Esophagus (tissue), 2 donors: ENCODE data around the gene MANF. TPM values are rescaled to one million over a fixed set of nuclear protein-coding genes. Genes with fewer than 3 reads are reported as not detected.
A peak's percentile ranks its signal among the peaks of the same experiment; 100 is the strongest.
"Not testable (repeated sequence)": the region's sequence is repeated elsewhere in the genome, so short reads cannot be mapped to it uniquely, and the experiment has no call there.

Experiments
- H3K27ac ChIP-seq, 2 donors: one replicate each; pipeline ENCODE4 v1.5.1; 2013; ENCODE audit warnings: low read depth in 2 of 2, mild to moderate bottlenecking in 2 of 2, inconsistent platforms in 1 of 2, low read length in 1 of 2, moderate library complexity in 1 of 2
- H3K27me3 ChIP-seq, 2 donors: one replicate each; pipeline ENCODE4 v1.6.1; 2013; ENCODE audit warnings: low read length in 2 of 2, control low read depth in 1 of 2, mild to moderate bottlenecking in 1 of 2; ENCODE audit not compliant: insufficient read depth in 2 of 2, control insufficient read depth in 1 of 2
- H3K36me3 ChIP-seq, 2 donors: one replicate each; pipeline ENCODE4 v1.6.1; 2013; ENCODE audit warnings: low read length in 1 of 2; ENCODE audit not compliant: control insufficient read depth in 2 of 2, insufficient read depth in 2 of 2
- H3K4me1 ChIP-seq, 2 donors: one replicate each; pipeline ENCODE4 v1.6.1; 2013; ENCODE audit warnings: low read length in 1 of 2; ENCODE audit not compliant: control insufficient read depth in 2 of 2, insufficient read depth in 2 of 2
- H3K4me3 ChIP-seq, 2 donors: one replicate each; pipeline ENCODE4 v1.5.1; 2013; ENCODE audit warnings: low read length in 2 of 2, mild to moderate bottlenecking in 2 of 2, low read depth in 1 of 2, moderate library complexity in 1 of 2
- H3K9me3 ChIP-seq, 2 donors: one replicate each; pipeline ENCODE4 v1.6.1; 2013; ENCODE audit warnings: mild to moderate bottlenecking in 2 of 2, low read depth in 1 of 2, low read length in 1 of 2, moderate library complexity in 1 of 2; ENCODE audit not compliant: control insufficient read depth in 2 of 2, insufficient read depth in 1 of 2
- WGBS, 2 donors: extraction: QIAGEN DNeasy Blood & Tissue Kit; methylation state at CpG; one replicate each; pipeline ENCODE4 v1.1.7; 2013; 5-methylcytosine and 5-hydroxymethylcytosine counted together
- polyA plus RNA-seq, 2 donors: library from polyadenylated mRNA; stranded (reverse); fragments of 200-250 nt; gene quantifications; one replicate each; pipeline ENCODE4 v1.2.3, GENCODE V29; 2013
- donor health status: healthy with polysubstance abuse.
- donor health status: Bipolar disorder and iron deficiency.

Gene MANF
- polyA plus RNA-seq, 2 donors, result 31.2 to 82.3 TPM

DNA sequence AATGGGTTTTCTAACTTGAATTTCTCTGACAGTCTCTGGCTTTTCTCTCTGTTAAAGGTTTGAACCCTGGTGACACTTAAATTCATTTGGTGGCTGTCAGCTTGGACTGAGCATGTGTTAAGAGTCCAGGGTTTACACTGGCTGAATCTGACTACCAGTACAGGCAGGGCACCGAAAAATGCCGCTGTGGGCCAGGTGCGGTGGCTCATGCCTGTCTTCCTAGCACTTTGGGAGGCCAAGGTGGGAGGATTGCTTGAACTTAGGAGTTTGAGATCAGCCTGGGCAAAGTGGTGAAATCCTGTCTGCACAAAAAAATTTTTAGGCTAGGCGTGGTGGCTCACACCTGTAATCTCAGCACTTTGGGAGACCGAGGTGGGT is 1.8 kb downstream of the MANF start:
- Histone ChIP-seq H3K27me3 (no peaks in the 10 kb centered on the region), H3K4me1 (peaks cover 8 to 16% of the 10 kb centered on the region in 2 donors), H3K9me3 (no peaks in the 10 kb centered on the region), H3K36me3 (peaks cover 0 to 3% of the 10 kb centered on the region in 2 donors), H3K27ac (peak overlapping the region; percentile 0 to 76), H3K4me3 (peak overlapping the region in 1 of 2 donors; percentile 80)
- WGBS, 2 donors, result 76 to 83% methylated on average over 5 of the region's 5 CpGs

DNA sequence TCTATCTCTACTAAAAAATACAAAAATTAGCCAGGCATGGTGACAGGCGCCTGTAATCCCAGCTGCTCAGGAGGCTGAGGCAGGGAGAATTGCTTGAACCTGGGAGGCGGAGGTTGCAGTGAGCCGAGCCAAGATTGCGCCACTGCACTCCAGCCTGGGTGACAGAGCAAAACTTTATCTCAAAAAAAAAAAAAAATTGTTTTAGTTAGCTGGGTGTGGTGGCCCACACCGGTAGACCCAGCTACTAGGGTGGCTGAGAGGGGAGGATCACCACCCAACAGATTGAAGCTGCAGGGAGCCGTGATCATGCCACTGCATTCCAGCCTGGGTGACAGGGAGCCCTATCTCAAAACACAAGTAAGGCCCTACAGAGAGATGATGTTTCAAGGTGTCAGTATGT is 2.2 kb downstream of the MANF start:
- peak overlapping the region; percentile 74 to 83 for H3K27ac ChIP-seq
- H3K36me3 ChIP-seq, H3K9me3 ChIP-seq, H3K4me3 ChIP-seq, H3K27me3 ChIP-seq: not testable (repeated sequence)
- 62 to 68% methylated on average over 6 of the region's 6 CpGs for WGBS, 2 donors
- H3K4me1 ChIP-seq, result peaks cover 11 to 20% of the 10 kb centered on the region in 2 donors

DNA sequence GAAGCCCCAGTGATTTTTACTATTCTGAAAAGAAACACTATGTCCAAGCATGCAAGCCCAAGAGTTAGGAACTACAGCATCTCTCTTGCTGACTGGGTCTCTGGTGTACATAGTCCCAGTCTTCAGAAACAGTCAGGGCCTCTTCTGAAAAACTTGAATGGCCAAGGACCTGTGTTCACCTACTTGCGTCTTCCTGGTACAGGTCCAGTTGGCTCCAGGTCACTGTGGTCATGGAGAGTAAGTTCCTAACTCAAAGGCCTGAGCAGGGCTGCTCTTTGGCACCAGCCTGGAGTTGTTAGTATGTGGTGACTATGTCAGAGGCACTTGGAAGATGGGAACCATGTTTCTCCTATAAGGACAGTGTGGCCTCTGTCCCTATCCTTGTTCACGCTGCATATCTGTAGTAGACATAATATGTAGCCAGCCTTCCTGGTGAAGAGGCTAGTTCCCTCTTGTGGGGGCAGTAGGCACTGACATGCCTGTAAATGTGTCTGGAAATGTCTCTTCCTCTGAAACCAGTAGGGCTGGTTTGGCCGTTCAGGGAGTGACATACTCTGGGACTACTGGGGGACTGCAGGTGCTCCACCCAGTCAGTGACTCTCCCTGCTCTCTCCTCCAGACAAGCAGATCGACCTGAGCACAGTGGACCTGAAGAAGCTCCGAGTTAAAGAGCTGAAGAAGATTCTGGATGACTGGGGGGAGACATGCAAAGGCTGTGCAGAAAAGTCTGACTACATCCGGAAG is 3.4 kb downstream of the MANF start:
- peak overlapping the region in 1 of 2 donors; percentile 2 for H3K4me3 ChIP-seq
- no peaks in the 10 kb centered on the region for H3K27me3 ChIP-seq
- H3K4me1 ChIP-seq, result peaks cover 16 to 29% of the 10 kb centered on the region in 2 donors
- H3K9me3 ChIP-seq, result no peaks in the 10 kb centered on the region
- 41 to 49% methylated on average over 6 of the region's 6 CpGs for WGBS, 2 donors
- H3K27ac ChIP-seq, result peak overlapping the region; percentile 74 to 83
- H3K36me3 ChIP-seq, result peaks cover 0 to 14% of the 10 kb centered on the region in 2 donors

DNA sequence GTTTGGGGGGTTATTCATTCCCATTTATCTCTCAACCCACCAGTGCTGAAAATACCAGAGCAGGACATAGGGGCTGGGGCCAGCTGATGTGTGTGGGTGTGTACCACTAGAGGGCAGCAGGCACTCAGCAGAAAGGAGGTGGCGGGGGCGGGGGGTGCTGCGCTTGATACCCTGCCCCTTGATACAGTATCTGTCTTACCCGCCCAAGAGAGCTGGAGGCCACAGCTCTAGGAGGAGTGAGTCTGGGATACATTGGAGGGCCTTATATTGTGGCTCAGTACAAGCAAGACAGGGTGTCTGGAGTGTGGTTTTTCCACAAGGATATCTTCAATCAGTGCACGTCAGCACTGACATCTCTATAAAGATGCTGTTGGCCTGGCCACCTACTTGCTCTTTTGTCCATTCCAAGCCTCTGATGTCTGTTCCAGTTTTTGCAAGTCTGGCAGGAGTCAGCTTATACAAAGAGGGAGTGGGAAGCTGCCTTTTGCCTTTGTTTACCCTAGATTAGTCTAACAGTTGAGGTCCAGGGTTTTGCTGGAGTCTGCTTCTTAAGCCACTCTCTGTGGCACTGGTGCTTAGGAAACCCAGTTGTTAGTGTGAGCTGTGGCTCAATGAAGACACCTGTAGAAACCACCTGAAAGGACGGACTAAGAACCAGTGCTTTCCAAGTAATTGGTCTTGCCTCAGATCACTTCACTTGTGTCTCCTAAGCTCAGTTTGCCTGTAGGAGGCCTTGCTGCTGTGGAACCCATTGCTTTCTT is 4.5 kb downstream of the MANF start:
- peaks cover 19 to 29% of the 10 kb centered on the region in 2 donors for H3K4me1 ChIP-seq
- H3K4me3 ChIP-seq, result no peak overlapping the region
- peaks cover 0 to 23% of the 10 kb centered on the region in 2 donors for H3K36me3 ChIP-seq
- 51 to 65% methylated on average over 6 of the region's 6 CpGs for WGBS, 2 donors
- no peaks in the 10 kb centered on the region for H3K9me3 ChIP-seq
- peak overlapping the region in 1 of 2 donors; percentile 67 for H3K27ac ChIP-seq
- H3K27me3 ChIP-seq, result no peaks in the 10 kb centered on the region

DNA sequence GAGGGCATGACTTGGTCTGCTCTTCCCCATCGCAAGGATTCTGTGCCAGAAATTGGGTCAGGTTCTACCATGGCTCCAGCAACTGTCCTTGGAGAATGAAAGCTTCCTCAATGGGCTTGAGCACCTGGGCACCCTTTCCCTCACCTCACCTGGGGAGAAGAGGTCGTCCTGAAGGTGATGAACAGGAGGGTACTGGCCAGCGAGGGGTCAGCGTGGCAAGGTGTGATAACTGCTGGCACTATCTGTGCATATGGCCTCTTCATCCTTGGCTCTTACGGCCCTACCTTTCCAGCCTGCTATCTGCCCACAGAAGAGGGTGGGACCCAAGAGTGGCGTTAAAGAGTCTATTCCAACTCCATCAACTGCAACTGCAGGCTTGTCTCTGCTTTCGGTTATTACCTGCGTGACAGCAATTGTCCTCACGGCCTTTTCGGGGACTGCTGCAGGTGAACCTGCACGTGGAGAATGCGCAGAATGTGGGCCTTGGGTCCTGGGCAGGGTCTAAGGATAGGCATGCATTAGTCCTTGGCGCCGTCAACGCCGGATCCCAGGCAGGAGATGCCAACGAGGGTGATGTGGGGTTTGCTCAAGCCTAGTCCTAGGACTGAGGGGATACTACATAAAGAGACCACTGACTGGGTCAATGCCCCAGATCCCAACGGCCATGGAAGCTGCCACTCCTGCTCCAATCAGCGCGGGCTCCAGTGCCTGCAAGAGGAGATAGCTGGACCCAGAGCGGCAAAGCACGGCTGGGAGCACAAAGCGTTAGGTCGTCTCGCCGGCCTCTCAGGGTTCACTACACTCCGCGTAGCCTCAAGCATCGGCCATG is 5.4 kb downstream of the MANF start:
- no peaks in the 10 kb centered on the region for H3K27me3 ChIP-seq
- 35 to 37% methylated on average over 29 of the region's 29 CpGs for WGBS, 2 donors
- peak overlapping the region; percentile 81 to 85 for H3K27ac ChIP-seq
- peaks cover 19 to 29% of the 10 kb centered on the region in 2 donors for H3K4me1 ChIP-seq
- peaks cover 0 to 32% of the 10 kb centered on the region in 2 donors for H3K36me3 ChIP-seq
- H3K4me3 ChIP-seq, result peak overlapping the region; percentile 12 to 27
- H3K9me3 ChIP-seq, result no peaks in the 10 kb centered on the region

DNA sequence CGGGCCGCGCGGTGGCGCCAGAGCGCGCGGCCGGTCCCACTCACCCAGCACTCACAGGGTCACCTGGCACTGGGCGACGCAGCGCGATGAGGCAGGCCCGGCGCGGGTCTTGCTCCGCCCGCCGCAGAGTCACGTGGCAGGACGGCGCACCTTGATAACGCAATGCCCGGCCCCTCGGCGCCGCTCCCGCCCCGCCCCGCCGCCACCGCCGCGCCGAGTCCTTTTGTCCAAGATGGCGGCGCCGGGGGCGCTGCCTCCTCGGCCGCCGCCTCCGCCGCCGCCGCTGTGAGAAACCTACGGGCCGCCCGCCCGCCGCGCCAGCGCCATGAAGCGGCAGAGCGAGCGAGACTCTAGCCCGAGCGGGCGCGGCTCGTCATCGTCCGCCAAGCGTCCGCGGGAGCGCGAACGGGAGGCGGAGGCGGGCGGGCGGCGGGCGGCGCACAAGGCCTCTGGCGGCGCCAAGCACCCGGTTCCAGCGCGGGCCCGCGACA is 6.0 kb downstream of the MANF start, which contains the start of gene RBM15B:
RBM15B (plus strand) TSS at position 211 of the 491 bp plus-strand sequence; CDS start at position 326, 115 bp downstream.
- Histone ChIP-seq H3K27ac (peak within 1 kb of the TSS; percentile 92 to 95), H3K4me3 (peak within 1 kb of the TSS; percentile 73 to 90), H3K36me3 (peaks cover 0 to 38% of the 10 kb centered on the region in 2 donors), H3K4me1 (peaks cover 19 to 29% of the 10 kb centered on the region in 2 donors), H3K27me3 (no peaks in the 10 kb centered on the region), H3K9me3 (no peaks in the 10 kb centered on the region)
- WGBS, 2 donors, result 0% methylated on average over 40 to 83 of the region's 83 CpGs

DNA sequence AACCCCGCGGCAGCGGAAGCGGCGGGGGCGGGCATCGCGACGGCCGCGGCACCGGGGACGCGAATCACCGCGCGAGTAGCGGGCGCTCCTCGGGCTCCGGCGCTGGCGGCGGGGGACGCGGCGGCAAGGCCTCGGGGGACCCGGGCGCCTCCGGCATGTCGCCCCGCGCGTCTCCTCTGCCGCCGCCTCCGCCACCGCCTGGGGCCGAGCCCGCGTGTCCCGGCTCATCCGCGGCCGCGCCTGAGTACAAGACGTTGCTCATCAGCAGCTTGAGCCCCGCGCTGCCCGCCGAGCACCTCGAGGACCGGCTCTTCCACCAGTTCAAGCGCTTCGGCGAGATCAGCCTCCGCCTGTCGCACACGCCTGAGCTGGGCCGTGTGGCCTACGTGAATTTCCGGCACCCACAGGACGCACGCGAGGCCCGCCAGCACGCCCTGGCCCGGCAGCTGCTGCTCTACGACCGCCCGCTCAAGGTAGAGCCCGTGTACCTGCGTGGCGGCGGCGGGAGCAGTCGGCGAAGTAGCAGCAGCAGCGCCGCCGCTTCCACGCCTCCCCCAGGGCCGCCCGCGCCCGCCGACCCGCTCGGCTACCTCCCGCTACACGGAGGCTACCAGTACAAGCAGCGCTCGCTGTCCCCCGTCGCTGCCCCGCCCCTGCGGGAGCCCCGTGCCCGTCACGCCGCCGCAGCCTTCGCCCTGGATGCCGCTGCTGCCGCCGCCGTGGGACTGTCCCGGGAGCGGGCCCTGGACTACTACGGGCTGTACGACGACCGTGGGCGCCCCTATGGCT is 6.7 kb downstream of the MANF start:
- peaks cover 0 to 44% of the 10 kb centered on the region in 2 donors for H3K36me3 ChIP-seq
- peak overlapping the region; percentile 73 to 90 for H3K4me3 ChIP-seq
- H3K9me3 ChIP-seq, result no peaks in the 10 kb centered on the region
- no peaks in the 10 kb centered on the region for H3K27me3 ChIP-seq
- H3K4me1 ChIP-seq, result peaks cover 19 to 29% of the 10 kb centered on the region in 2 donors
- 5 to 6% methylated on average over 86 to 115 of the region's 115 CpGs for WGBS, 2 donors
- H3K27ac ChIP-seq, result peak overlapping the region; percentile 92 to 95

DNA sequence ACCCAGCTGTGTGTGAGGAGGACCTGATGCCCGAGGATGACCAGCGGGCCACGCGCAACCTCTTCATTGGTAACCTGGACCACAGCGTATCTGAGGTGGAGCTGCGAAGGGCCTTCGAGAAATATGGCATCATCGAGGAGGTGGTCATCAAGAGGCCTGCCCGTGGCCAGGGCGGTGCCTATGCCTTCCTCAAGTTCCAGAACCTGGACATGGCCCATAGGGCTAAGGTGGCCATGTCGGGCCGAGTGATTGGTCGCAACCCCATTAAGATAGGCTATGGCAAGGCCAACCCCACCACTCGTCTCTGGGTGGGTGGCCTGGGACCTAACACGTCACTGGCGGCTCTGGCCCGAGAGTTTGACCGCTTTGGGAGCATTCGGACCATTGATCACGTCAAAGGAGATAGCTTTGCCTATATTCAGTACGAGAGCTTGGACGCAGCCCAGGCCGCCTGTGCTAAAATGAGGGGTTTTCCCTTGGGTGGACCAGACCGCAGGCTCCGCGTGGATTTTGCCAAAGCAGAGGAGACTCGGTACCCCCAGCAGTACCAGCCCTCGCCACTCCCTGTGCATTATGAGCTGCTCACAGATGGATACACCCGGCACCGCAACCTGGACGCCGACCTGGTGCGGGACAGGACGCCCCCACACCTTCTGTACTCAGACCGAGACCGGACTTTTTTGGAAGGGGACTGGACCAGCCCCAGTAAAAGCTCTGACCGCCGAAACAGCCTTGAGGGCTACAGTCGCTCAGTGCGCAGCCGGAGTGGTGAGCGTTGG is 7.5 kb downstream of the MANF start:
- 87 to 88% methylated on average over 42 of the region's 42 CpGs for WGBS, 2 donors
- peaks cover 0 to 47% of the 10 kb centered on the region in 2 donors for H3K36me3 ChIP-seq
- H3K27me3 ChIP-seq, result no peaks in the 10 kb centered on the region
- peaks cover 19 to 27% of the 10 kb centered on the region in 2 donors for H3K4me1 ChIP-seq
- H3K9me3 ChIP-seq, result no peaks in the 10 kb centered on the region
- H3K27ac ChIP-seq, result peak overlapping the region; percentile 92 to 95
- H3K4me3 ChIP-seq, result peak overlapping the region; percentile 73 to 90
